ENCODE measurements around the gene NAT8.

DNA sequence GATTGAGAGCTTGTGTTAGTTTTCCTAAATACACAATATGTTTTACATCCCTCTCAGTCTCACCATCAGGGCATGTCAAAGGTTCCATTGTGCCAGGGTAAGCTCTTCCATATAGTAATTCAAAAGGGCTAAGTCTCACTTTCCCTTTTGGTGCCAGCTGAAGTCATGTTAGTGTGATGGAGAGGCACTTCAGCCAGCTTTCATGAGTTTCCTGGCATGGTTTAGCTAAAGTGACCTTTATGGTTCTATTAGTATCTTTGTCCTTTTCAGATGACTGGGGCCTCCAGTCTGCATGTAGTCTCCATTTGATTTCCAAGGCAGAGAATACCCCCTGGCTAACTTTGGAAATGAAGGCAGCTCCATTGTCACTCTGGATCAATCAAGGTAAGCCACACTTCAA is 27.2 kb downstream of the NAT8 start:
- TF ChIP-seq CTCF (conservative IDR thresholded peaks at IDR 0.05; ENCODE audit: low read depth, low read length), result no peak
- no peak for TF ChIP-seq EZH2 (IDR thresholded peaks at IDR 0.05; ENCODE audit: borderline replicate concordance, low read depth, low read length, poor library complexity, severe bottlenecking)
